NCI-H146 (cell line): ENCODE data around the gene ANKRD34A.
"Not testable (repeated sequence)": the region's sequence is repeated elsewhere in the genome, so short reads cannot be mapped to it uniquely, and the experiment has no call there.

Source experiments
- DNase-seq: peaks from one replicate; lab custom pipeline; 2025; lab: John Stamatoyannopoulos, UW

Gene ANKRD34A

DNA sequence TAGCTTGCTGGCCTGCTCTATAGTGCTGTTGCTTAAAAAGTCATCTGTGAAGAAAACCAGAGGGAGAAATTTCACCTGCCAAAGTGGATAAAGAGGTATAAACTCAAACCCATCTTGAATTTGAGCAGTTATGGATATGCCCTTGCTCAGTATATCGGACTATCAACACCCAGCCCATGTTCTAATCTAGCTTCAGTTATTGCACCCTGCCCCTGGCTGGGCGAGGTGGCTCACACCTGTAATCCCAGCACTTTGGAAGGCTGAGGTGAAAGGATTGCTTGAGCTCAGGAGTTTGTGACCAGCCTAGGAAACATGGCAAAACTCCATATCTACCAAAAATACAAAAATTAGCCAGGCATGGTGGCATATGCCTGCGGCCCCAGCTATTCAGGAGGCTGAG lies 19.8 kb downstream of the ANKRD34A start:
- DNase-seq: no peak

DNA sequence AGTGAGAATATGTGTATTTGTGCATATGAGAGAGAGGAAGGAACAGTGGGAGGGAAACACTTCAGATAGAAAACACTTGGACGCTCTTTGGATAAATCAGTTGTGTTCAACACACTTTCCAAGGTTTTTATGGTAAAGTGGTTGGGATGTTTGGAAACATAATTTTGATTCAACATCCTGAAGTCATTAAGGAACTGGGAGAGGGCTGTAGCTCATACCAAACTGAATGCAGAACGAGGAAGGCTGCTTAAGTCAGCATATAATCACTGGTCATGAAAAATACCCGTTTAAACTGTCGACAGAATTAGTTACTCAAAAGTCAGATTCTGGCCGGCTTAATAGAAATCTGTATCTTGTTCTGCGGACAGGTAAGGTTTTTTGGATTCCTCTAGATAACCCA lies 21.5 kb downstream of the ANKRD34A start:
- no peak for DNase-seq

DNA sequence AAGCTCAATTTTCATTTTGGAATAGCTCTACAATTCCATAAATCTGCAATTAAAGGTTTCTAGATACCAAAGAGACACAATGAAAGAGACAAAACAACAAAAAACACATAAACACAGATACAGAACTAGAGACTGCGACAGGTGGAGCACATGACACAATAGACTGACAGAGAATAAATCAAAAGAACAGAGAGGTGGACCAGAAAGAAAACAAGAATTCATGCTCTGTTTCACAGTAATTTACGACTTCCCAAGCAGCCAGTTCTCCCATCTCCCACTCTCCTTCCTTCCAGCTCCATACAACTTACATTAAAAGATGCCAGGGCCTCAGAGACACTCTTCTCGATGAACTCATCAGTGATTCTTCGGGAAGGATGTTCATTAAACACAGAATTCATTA lies 22.0 kb downstream of the ANKRD34A start:
- no peak for DNase-seq

DNA sequence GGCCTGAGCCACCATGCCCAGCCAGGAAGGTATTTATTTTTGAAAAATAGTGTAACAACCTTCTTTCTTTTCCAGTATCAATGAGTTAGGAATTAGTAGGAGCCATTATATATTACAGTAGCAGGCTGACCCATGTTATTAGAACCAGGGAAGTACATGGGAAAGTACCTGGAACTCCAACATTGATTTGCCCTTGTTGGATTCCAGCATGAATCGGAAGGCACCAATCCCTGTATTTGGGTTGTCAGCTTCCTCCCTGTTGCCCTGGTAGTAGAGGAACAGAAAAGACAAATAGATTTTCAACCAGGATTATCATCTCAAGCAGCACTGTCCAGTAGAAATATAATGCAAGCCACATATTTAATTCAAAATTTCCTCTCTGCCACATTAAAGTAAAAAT lies 26.9 kb downstream of the ANKRD34A start:
- no peak for DNase-seq

DNA sequence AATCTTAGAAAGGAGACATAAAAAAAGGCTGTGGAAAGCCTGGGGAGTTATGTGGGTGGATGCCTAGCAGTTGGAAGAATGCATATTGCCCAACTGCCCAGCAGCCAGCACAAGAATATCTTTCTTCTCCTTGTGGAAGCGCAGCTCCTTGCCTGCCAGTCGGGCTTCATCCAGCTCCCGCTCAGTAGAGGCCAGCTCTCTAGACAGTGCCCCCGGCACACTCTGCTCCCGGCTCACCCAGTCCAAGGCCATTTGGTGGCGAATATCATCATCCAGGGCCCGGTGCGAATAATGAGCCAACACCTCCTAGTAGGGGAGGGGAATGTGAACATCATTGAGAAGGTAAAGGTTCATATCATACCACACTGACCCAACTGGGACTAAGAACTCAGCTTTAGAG lies 28.1 kb downstream of the ANKRD34A start:
- no peak for DNase-seq

DNA sequence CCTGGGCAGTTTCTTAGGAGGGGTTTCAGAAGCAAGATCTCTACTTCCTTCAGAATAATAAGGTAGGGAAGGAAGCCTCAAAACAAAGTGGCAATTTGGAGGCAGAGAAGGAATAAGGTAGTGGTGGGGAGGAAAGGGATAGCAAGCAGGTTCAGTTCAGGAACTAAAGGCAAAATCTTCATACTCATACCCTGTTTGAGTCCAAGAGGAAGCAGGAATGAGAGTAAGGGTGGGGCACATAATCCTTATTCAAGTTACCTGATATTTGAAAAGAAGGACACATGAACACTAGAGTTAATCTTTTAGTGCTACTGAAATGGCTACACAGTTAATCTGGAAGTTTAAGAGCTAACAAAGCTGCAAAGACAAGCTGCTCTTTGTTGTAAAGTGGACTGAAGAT lies 28.7 kb downstream of the ANKRD34A start:
- DNase-seq: no peak

DNA sequence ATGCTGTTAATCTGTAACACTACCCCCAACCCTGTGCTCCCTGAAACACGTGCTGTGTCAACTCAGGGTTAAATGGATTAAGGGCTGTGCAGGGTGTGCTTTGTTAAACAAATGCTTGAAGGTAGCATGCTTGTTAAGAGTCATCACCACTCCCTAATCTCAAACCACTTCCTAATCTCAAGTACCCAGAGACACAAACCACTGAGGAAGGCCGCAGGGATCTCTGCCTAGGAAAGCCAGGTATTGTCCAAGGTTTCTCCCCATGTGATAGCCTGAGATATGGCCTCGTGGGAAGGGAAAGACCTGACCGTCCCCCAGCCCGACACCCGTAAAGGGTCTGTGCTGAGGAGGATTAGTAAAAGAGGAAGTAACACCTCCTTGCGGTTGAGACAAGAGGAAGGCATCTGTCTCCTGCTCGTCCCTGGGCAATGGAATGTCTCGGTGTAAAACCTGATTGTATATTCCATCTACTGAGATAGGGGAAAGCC lies 31.8 kb downstream of the ANKRD34A start:
- not testable (repeated sequence) for DNase-seq

DNA sequence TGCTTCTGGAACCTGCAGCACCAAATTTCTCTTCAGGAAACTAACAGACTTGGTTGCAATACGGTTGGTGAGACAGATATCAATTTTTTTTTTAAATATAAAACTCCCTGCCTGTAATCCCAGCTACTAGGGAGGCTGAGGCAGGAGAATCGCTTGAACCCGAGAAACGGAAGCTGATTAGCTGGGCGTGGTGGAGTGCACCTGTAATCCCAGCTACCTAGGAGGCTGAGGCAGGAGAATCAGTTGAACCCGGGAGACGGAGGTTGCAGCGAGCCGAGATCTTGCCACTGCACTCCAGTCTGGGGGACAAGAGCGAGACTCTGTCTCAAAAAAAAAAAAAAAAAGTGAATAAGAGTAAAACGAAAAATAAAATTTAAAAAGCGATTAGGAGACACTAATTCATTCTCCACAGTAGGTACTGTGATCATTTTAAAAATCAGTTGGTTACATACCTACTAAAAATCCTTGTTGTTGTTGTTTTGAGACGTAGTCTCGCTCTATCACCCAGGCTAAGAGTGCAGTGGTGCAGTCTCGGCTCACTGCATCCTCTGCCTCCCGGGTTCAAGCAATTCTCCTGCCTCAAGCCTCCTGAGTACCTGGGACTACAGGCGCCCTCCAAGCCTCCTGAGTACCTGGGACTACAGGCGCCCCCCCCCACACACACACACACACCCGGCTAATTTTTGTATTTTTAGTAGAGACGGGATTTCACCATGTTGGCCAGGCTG lies 36.3 kb downstream of the ANKRD34A start:
- DNase-seq: peak; percentile 26

DNA sequence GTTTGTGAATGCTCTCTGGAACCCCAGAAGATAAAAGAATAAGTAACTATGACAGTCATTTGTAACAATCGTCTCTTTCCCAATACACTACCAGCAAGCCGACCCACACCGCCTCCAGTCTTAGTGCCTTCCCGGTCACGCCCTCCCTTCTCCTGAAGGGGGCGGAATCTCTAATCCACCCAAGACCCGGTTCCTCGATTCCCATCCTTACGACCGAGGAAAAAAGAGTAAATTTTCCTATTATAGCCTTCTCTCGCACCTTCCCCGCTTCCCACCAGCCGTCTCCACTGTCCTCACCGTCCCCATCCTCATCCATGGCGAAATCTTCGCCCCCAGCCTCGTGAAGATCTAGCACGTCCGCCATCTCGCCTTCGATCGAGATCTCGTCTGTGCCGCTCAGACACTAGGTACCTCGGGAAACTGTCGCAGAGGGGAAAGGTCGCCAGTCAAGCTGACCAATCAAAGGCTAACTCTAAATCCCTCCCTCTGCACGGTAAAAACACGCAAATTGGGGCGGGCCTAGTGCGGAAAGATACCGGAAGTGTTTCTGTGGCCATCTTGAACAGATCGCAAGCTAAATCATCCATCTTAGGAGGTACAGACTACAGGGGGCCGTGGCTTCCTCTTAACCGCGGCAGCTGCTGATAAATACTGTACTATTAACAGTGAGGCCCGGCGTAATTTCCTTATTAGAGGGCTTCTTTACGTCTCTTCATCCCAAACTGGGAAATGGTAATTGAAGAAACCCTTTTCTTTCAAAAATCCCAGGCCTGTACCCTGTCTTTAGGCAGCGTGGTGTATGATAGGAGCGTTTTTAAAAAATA lies 37.1 kb downstream of the ANKRD34A start, which contains the start of gene RBM8A:
RBM8A (minus strand) TSS at position 422 of the 824 bp plus-strand sequence; CDS start at position 364, 58 bp downstream.
- peak; percentile 99 for DNase-seq

DNA sequence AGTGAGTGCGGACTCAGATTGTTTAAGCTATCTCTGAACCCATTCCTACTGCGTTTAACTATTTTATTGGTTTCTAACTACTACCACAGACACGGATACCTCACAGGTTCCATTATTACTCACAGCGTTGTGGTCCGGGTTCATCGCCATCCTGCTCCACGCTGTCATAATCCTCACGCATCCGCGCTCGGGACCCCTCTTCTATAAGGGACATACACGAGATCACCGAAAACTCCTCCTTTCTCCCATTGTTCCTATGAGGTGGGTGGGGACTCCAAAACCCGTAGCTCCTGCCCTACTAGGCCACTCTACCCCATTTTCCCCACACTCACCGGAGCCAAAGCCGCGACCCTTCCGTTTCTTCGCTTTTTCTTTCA lies 37.7 kb downstream of the ANKRD34A start:
- no peak for DNase-seq

DNA sequence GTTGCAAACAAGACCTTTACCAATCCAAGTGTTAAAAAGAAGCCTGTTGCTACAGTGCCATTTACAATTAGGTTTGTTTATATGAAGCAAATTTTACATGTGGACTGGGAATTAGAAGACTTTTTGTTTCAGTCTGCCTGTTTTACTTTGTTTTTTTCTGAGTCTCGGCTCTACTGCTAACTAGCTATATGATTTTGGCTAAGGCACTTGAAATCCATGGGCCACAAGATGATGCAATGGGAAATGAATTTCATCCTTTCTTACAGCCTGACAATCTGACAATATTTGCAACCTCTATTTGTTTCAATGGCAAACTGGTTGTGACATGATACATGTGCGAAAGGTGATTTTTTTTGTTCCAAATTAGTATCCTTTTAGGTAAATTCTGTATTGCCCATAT lies 42.1 kb downstream of the ANKRD34A start:
- no peak for DNase-seq

DNA sequence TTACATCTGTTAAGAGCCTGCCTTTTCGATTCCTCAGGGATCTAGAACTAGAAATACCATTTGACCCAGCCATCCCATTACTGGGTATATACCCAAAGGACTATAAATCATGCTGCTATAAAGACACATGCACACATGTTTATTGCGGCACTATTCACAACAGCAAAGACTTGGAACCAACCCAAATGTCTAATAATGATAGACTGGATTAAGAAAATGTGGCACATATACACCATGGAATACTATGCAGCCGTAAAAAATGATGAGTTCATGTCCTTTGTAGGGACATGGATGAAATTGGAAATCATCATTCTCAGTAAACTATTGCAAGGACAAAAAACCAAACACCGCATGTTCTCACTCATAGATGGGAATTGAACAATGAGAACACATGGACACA lies 44.1 kb downstream of the ANKRD34A start:
- DNase-seq: not testable (repeated sequence)

DNA sequence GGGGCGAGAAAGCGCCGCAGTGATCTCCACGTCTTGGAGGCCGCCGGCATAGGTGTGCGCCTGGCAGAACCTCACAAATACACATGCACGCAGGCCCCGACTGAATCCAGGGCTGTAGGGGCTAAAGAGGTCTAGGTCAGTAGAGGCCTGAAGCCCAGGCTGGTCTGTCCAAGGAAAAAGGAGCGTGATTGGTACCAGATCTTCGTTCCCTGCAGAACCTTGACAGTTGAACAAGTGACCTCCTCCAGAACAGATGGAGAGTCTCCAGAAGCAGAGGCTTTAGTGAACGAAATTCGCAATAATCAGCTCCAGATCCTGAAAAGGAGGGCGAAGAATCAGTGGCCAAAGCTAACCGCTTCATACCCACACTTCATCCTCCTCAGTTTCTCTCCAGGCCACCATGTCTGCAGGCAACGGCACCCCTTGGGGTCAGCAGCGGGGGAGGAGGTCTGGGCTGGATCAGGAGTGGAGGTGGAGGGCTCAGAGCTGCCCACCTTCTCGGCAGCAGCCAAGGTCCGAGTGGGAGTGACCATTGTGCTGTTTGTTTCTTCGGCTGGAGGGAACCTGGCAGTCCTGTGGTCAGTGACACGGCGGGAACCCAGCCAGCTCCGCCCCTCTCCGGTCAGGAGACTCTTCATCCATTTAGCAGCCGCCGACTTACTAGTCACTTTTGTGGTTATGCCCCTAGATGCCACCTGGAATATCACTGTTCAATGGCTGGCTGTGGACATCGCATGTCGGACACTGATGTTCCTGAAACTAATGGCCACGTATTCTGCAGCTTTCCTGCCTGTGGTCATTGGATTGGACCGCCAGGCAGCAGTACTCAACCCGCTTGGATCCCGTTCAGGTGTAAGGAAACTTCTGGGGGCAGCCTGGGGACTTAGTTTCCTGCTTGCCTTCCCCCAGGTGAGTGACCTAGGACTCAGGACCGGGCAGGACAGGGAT lies 45.1 kb downstream of the ANKRD34A start:
- peak; percentile 69 for DNase-seq

DNA sequence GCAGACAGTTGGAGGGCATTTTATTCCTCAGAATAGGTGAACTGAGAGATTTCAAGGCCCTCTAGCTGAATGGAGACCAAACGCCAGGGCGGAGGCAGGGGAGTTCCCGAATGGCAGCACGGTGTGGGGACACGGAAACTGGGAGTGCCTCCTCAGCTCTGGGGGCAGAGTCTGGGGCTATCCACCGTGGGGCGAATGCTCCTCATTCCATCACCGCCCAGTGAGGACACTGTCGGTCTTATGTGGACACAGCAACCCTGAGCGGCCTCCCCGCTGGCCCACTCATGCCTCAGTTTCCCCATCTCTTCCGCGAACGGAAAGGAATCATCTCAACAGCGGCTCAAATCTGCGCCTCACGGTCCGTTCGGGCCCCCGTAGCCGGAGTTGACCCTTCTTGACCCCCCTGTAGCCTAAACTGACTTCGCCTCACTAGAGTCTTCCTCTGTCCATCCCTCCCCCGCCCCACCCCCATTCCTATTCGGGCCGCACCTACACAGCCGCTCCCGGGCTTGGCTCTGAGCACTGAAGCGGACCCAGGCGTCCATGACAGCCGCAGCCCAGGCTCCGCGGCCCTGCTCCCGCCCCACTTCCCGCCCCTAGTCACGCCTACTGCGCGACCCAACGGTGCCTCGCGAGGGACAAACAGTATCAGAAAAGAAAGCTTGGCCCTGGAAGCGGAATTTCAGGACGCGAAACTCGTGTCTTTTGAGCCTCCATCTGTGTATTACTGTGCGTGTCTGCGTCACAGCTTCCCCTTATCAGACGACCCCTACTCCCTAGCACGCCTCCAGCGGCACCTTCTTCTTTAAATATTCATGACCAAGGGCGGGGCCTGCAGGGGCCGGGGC lies 46.0 kb downstream of the ANKRD34A start, which contains the start of gene PEX11B:
PEX11B (minus strand) TSS at position 574 of the 848 bp plus-strand sequence; CDS start at position 545, 29 bp downstream.
- peak; percentile 90 for DNase-seq

DNA sequence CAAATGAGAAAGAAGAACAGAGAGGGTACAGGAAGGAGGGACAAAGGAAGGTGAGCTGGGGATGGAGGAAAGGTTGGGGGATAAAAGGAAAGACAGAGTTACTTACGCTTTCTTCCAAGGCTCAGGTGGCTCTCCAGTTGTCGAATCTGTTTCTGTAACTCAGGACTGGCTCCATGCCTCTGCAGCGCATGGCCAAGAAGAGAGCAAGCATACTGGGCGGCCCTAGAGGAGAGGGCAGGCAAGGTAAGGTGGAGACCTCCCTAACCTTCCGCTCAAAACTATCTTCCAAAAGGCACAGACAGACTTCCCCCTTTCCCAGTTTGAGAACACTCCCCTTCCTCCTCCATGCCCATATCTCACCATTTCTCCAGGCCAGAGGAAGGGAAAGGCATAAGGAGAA lies 46.8 kb downstream of the ANKRD34A start:
- no peak for DNase-seq

DNA sequence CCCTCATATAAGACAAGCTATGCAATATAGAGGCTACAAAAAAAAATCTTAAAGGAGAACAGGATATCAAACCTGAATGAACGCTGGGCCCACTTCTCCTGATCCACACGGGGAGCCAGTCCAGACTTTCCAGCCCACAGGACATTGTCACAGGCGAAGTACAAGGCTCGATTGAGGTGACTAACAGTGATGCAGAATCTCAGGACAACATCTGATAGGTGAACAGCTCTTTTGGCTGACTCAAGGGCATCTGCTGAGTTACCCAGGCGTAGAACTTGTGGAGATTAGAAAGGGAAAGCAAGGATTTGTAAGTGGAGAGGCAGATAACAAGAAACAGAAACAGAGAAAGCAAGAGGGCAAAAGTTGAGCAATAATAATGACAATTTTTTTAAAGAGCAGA lies 47.6 kb downstream of the ANKRD34A start:
- DNase-seq: no peak

DNA sequence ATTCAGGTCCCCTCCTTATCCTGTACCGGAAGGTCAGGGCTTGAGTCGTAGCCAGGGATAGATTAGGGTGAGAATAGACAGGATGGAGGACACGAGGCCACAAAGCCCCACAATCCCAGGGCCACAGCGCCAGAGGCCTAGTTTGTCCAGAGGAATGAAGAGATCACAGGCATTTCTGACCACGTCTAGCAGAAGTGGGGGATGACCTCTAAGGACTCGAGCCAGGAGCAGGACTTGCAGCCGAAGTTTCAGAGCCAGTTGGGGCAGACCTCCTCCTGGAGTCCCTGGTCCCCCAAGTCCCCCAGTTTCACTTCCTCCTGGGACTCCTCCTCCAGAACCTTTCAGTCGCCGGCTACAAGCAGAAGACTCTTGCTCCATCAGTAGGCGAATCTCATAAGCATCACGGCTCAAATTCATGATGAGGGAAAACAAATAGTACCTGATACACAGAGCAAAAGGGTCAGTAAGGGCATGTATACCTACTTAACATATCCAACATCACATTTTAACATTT lies 52.2 kb downstream of the ANKRD34A start:
- DNase-seq: no peak
